Cardiac fibroblast (primary cell): ENCODE results near the gene GALNS.

Source experiments
- DNase-seq, 2 donors: peaks; one replicate each; pipeline versions ENCODE4 v3.0.0 to v3.0.0-alpha.2; 2010; ENCODE audit warnings: low read depth in 2 of 2
- H3K4me3 ChIP-seq, 2 donors: replicated peaks in 1 of 2; 1 replicate in 1 of 2; 2 replicates in 1 of 2; pipeline ENCODE4 v1.5.1; 2011; ENCODE audit warnings: low read depth in 2 of 2, low read length in 2 of 2, mild to moderate bottlenecking in 2 of 2, moderate library complexity in 1 of 2
- TF ChIP-seq, protein P1 (sequence below): IDR thresholded peaks from one replicate; pipeline ENCODE4 v1.5.1; 2011; ENCODE audit warnings: low read depth, mild to moderate bottlenecking, low read length, inconsistent platforms

The GALNS gene

DNA sequence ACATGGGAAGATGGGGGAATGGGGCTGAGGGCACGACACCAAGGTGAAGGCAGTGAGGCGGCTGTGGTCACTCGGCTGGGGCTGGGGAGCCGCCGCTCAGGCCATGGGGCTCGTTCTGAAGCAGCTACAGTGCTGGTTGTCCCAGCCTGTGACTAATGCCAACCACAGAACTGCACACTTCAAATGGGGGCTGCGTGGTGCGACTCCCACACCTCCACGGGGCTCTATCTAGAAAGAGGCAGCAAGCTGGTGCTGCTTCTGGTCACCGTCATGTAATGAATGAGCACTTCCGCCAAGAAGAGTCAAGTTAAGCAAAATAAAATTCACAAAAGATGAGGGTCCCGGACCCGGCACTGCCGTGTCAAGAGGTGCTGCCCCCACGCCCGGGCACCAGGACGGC, 20.0 kb downstream of the GALNS start:
- no peak for DNase-seq
- H3K4me3 ChIP-seq, result no peak overlapping the region
- TF ChIP-seq, protein P1, sequence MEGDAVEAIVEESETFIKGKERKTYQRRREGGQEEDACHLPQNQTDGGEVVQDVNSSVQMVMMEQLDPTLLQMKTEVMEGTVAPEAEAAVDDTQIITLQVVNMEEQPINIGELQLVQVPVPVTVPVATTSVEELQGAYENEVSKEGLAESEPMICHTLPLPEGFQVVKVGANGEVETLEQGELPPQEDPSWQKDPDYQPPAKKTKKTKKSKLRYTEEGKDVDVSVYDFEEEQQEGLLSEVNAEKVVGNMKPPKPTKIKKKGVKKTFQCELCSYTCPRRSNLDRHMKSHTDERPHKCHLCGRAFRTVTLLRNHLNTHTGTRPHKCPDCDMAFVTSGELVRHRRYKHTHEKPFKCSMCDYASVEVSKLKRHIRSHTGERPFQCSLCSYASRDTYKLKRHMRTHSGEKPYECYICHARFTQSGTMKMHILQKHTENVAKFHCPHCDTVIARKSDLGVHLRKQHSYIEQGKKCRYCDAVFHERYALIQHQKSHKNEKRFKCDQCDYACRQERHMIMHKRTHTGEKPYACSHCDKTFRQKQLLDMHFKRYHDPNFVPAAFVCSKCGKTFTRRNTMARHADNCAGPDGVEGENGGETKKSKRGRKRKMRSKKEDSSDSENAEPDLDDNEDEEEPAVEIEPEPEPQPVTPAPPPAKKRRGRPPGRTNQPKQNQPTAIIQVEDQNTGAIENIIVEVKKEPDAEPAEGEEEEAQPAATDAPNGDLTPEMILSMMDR, result no peak

DNA sequence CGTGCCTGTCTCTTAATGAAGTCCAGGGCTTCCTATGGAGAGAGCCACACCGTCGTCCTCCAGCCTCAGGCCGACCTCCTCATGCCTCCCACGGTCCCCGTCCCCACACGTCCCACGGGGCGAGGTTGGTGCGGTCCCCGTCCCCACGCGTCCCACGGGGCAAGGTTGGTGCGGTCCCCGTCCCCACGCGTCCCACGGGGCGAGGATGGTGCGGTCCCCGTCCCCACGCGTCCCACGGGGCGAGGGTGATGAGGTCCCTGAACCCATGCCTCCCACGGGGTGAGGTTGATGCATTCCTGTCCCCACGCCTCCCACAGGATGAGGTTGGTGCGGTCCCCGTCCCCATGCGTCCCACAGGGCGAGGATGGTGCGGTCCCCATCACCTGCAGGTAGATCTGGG, 20.9 kb downstream of the GALNS start:
- no peak overlapping the region for H3K4me3 ChIP-seq
- DNase-seq, result no peak
- TF ChIP-seq, protein P1, result no peak

DNA sequence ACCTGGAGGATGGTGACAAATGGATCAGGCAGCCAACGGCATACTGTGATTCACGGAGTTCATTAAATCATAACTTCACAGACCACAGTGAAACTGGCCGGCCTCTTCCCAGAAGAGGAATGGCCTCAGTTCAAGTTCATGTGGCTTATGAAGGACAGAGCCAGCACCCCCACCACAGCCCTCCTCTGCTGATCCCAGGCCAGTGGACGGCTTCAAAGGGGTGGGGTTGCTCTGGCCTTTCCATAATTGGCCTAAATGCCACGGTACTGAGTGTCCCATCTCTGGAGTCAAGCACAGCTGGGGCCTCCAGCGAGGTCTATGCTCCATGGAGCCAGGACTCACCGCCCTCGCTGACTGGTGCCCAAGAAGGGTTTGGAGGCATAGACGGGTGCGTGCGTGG, 21.4 kb downstream of the GALNS start:
- TF ChIP-seq, protein P1, result no peak

DNA sequence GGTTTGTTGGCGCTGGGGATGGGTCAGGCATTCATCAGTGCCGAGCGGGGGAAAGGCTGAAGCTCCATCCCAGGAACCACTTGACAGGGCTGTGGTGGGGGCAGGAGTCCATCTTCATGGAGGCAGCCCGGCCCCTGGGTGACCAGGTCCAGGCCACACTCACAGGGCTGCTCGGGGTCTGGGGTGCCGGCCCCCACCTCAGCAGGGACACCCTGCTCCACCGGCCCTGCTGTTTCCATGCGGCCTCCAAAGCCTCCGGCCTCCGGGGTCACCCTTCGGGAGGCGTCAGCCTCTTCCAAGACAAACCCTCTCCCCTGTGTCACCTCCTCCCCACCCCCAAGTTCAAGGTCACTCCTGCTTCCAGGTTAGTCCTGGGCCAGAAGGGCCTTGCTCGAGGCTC, 22.1 kb downstream of the GALNS start:
- no peak for DNase-seq
- no peak overlapping the region for H3K4me3 ChIP-seq
- TF ChIP-seq, protein P1, result no peak

More for the DNA sequence above, 21.4 kb downstream of the GALNS start:
- H3K4me3 ChIP-seq, result no peak overlapping the region
- DNase-seq, result no peak

DNA sequence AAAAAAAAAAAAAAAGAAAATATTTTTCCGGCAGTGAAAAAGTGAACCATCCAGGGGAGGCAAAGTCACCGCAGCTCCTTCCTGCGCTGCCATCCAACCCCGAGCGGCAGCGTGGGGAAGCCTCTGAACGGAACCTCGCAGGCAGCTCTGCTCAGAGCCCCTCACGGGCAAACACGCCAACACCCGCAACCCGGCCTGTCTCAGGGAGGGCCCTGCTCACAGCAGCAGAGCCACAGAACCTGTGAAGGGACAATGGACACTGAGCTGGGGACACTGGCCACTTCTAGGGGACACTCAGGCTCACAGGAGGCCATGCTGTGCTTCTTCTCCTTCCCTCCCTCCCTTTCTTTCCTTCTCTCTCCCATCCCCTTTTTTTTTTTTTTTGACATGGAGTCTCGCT, 23.7 kb downstream of the GALNS start:
- no peak for DNase-seq
- TF ChIP-seq, protein P1, result no peak
- H3K4me3 ChIP-seq, result no peak overlapping the region

DNA sequence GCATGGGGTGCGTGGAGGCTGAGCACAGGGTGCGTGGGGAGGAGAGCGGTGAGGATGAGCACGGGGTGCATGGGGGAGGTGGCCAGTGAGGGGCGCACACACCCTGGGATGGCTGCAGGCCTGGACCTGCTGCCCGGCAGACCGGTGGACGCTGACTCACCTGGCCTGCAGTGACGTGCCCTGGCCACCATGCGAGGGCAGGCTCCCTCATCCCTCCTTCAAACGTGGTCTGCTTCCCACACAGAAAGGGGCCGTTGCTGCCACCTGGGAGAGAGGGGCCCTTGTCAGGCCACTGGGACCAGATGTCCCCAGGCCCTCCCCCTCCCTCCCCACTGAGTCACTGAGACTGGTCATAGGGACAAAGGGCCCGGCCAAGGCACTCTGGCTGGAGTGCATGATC, 24.9 kb downstream of the GALNS start:
- TF ChIP-seq, protein P1, result no peak
- no peak overlapping the region for H3K4me3 ChIP-seq
- DNase-seq, result peak in 1 of 2 donors; percentile 5

DNA sequence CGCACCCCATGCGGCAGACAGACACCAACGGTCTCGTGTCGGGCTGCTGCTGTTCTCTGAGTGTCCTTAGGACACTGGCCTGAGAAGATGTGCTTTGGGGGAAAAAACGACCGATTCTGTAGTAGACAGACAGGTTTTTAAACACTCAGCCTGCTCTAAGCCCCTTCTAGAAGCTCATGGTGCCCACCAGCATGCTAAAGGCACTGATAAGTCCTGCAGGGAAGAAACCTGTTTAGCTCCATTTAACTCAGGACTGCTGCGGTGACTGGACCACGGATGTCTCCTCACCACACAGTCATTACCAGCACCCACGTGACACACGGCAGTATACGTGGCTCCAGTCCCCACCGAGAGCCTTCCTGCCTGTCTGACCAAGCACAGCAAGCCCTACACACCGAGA, 26.0 kb downstream of the GALNS start:
- TF ChIP-seq, protein P1, result no peak
- no peak overlapping the region for H3K4me3 ChIP-seq
- no peak for DNase-seq
